Loucy (cell line): ENCODE results near the gene GRK3.

Experiments
- EZH2phosphoT487 ChIP-seq: fragments of 200-600 bp; IDR thresholded peaks from 2 replicates; pipeline ENCODE4 v1.6.1; 2018; ENCODE audit warnings: antibody characterized with exemption, mild to moderate bottlenecking, moderate library complexity, borderline replicate concordance
- TF ChIP-seq, protein P1 (sequence below): fragments of 200-600 bp; sonication (generic); conservative IDR thresholded peaks from 2 replicates; pipeline ENCODE4 v1.5.1; 2014; ENCODE audit warnings: mild to moderate bottlenecking, antibody characterized with exemption, low read length

DNA sequence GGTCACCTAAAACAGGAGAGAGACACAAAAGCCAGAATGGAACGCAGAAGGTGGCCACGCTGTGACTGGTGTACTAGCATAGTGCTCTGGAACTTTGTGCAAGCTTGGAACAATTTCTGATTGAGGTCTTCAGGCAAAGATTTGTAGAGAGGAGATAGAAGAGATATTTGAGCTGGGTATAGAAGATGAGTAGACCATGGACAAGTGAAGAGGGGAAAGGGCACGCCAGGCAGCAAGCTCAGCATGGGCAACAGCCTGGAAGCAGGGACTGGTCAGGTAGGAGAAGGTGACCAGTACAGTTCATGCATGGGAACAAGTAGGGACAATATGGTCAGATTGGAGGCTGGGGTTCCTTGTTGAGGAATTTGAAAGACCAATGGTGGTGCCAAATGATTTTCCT, 201.9 kb downstream of the GRK3 start:
- TF ChIP-seq, protein P1, sequence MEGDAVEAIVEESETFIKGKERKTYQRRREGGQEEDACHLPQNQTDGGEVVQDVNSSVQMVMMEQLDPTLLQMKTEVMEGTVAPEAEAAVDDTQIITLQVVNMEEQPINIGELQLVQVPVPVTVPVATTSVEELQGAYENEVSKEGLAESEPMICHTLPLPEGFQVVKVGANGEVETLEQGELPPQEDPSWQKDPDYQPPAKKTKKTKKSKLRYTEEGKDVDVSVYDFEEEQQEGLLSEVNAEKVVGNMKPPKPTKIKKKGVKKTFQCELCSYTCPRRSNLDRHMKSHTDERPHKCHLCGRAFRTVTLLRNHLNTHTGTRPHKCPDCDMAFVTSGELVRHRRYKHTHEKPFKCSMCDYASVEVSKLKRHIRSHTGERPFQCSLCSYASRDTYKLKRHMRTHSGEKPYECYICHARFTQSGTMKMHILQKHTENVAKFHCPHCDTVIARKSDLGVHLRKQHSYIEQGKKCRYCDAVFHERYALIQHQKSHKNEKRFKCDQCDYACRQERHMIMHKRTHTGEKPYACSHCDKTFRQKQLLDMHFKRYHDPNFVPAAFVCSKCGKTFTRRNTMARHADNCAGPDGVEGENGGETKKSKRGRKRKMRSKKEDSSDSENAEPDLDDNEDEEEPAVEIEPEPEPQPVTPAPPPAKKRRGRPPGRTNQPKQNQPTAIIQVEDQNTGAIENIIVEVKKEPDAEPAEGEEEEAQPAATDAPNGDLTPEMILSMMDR = no peak
- no peak for TF ChIP-seq EZH2phosphoT487
